B cell (primary cell): ENCODE results near the gene C20orf141. TPM values are rescaled to one million over a fixed set of nuclear protein-coding genes. Genes with fewer than 3 reads are reported as not detected.

Experiments used
- ATAC-seq: fragments of 200-7000 bp; cut with Tn5 transposase; one replicate; pipeline ENCODE4 v1.10.0; 2021; ENCODE audit warnings: low read depth, mild to moderate bottlenecking, moderate number of reproducible peaks, moderate library complexity
- CTCF ChIA-PET: fragments of 350-600 bp; sonication (Branson Sonifier 250); formaldehyde crosslinking; loops from one replicate; lab custom pipeline; 2021; ENCODE audit warnings: antibody characterized with exemption, inconsistent platforms; lab: Charles Lee
- POLR2A ChIA-PET: fragments of 350-600 bp; sonication (Branson Sonifier 250); formaldehyde crosslinking; loops from one replicate; lab custom pipeline; 2021; ENCODE audit warnings: antibody characterized with exemption; lab: Charles Lee
- DNase-seq: peaks from one replicate; pipeline ENCODE4 v3.0.0; 2013
- H2AFZ ChIP-seq: 2 replicates; pipeline ENCODE4 v1.6.1; 2012; ENCODE audit warnings: mild to moderate bottlenecking, low read depth, low read length; ENCODE audit not compliant: insufficient read depth, poor library complexity, severe bottlenecking
- H3K27ac ChIP-seq, 2 donors: 1 replicate in 1 of 2; 2 replicates in 1 of 2; pipeline ENCODE4 v1.5.1; 2012 to 2013; ENCODE audit warnings: low read length in 2 of 2, mild to moderate bottlenecking in 2 of 2, moderate library complexity in 1 of 2
- H3K27me3 ChIP-seq, 4 experiments: fragments of 200-600 bp in 1 of 4; sonication (generic) in 1 of 4; replicated peaks in 1 of 4; 1 replicate in 2 of 4; 2 replicates in 2 of 4; pipeline versions ENCODE4 v1.6.1 to v1.7.0; 2013 to 2016; ENCODE audit warnings: low read length in 3 of 4, mild to moderate bottlenecking in 2 of 4, mixed read lengths in 1 of 4, moderate library complexity in 1 of 4; ENCODE audit not compliant: insufficient read depth in 4 of 4, control insufficient read depth in 3 of 4; ENCODE audit errors: control extremely low read depth in 1 of 4
- H3K36me3 ChIP-seq, 2 experiments: replicated peaks in 1 of 2; 1 replicate in 1 of 2; 2 replicates in 1 of 2; pipeline versions ENCODE4 v1.6.1 to v1.7.1; 2013; ENCODE audit warnings: low read length in 1 of 2; ENCODE audit not compliant: insufficient read depth in 2 of 2, control insufficient read depth in 1 of 2; ENCODE audit errors: control extremely low read depth in 1 of 2, extremely low read depth in 1 of 2
- H3K4me1 ChIP-seq, 2 donors: fragments of 200-600 bp in 1 of 2; sonication (generic) in 1 of 2; 1 replicate in 1 of 2; 2 replicates in 1 of 2; pipeline versions ENCODE4 v1.5.1 to v1.6.1; 2013 to 2017; ENCODE audit warnings: low read length in 2 of 2; ENCODE audit not compliant: control insufficient read depth in 2 of 2, insufficient read depth in 2 of 2
- H3K4me2 ChIP-seq: replicated peaks from 2 replicates; pipeline ENCODE3; 2012; ENCODE audit warnings: mild to moderate bottlenecking, low read depth, low read length; ENCODE audit not compliant: poor library complexity, severe bottlenecking
- H3K4me3 ChIP-seq, 5 experiments: fragments of 200-600 bp in 1 of 5; sonication (generic) in 1 of 5; 1 replicate in 3 of 5; 2 replicates in 2 of 5; pipeline versions ENCODE4 v1.5.1 to v1.7.0; 2011 to 2016; ENCODE audit warnings: low read length in 4 of 5, mild to moderate bottlenecking in 4 of 5, low read depth in 2 of 5, control low read depth in 1 of 5, moderate library complexity in 1 of 5; ENCODE audit not compliant: insufficient read depth in 1 of 5; ENCODE audit errors: control extremely low read depth in 1 of 5, extremely low read depth in 1 of 5
- H3K79me2 ChIP-seq: fragments of 200-600 bp; sonication (generic); one replicate; pipeline ENCODE4 v1.6.0; 2016; ENCODE audit warnings: low read length; ENCODE audit not compliant: control insufficient read depth, insufficient read depth
- H3K9ac ChIP-seq: fragments of 200-600 bp; sonication (generic); 2 replicates; pipeline ENCODE4 v1.6.1; 2017; ENCODE audit warnings: mild to moderate bottlenecking, low read length, moderate library complexity
- H3K9me3 ChIP-seq, 3 donors: one replicate each; pipeline versions ENCODE4 v1.6.1 to v1.7.1; 2013; ENCODE audit warnings: low read length in 2 of 3; ENCODE audit not compliant: control insufficient read depth in 2 of 3, insufficient read depth in 1 of 3; ENCODE audit errors: control extremely low read depth in 1 of 3
- H4K20me1 ChIP-seq: 2 replicates; pipeline ENCODE4 v1.6.0; 2012; ENCODE audit warnings: mild to moderate bottlenecking, low read length; ENCODE audit not compliant: insufficient read depth, control insufficient read depth, poor library complexity, severe bottlenecking
- H3K27ac Mint-ChIP-seq: one replicate; pipeline ENCODE4 v1.8.0; 2021; ENCODE audit warnings: mixed read lengths
- H3K27me3 Mint-ChIP-seq: one replicate; pipeline ENCODE4 v1.8.0; 2021; ENCODE audit warnings: mixed read lengths
- H3K4me1 Mint-ChIP-seq: one replicate; pipeline ENCODE4 v1.8.0; 2021; ENCODE audit warnings: mixed read lengths
- H3K4me3 Mint-ChIP-seq: one replicate; pipeline ENCODE4 v1.8.0; 2021; ENCODE audit warnings: mixed read lengths
- H3K9me3 Mint-ChIP-seq: one replicate; pipeline ENCODE4 v1.8.0; 2022; ENCODE audit warnings: mixed read lengths; ENCODE audit not compliant: insufficient read depth
- EZH2 ChIP-seq: IDR thresholded peaks from 2 replicates; pipeline ENCODE4 v1.6.1; 2012; ENCODE audit warnings: borderline replicate concordance, low read depth, mild to moderate bottlenecking, moderate library complexity, low read length; ENCODE audit not compliant: insufficient read depth, poor library complexity, severe bottlenecking
- WGBS: methylation state at CpG from one replicate; pipeline ENCODE4 v1.1.5; 2013; ENCODE audit warnings: missing lambda C conversion rate; ENCODE audit not compliant: insufficient coverage; 5-methylcytosine and 5-hydroxymethylcytosine counted together
- intact Hi-C: fragments of 100-400 bp; cut with micrococcal nuclease; formaldehyde crosslinking; loops from one replicate; pipeline ENCODE4 v1.10.0; 2022
- polyA minus RNA-seq: library from RNA; depleted of rRNA, polyadenylated mRNA; stranded (reverse); fragments of >200 nt; gene quantifications from 2 replicates; pipeline ENCODE4 v1.2.3, GENCODE V29; 2012
- polyA plus RNA-seq: library from polyadenylated mRNA; depleted of rRNA; stranded (reverse); fragments of >200 nt; gene quantifications from 2 replicates; pipeline ENCODE4 v1.2.3, GENCODE V29; 2012
- total RNA-seq, 2 donors: library from RNA; stranded (reverse); fragments of 120-200 nt in 1 of 2; gene quantifications; 1 replicate in 1 of 2; 2 replicates in 1 of 2; pipeline versions ENCODE4 v1.2.3 to v1.2.4, GENCODE V29; 2013 to 2022
- TF ChIP-seq, protein P1 (sequence below): fragments of 200-600 bp; IDR thresholded peaks from one replicate; pipeline ENCODE4 v1.8.0; 2022; ENCODE audit warnings: antibody characterized with exemption, mild to moderate bottlenecking

C20orf141 gene, protein sequence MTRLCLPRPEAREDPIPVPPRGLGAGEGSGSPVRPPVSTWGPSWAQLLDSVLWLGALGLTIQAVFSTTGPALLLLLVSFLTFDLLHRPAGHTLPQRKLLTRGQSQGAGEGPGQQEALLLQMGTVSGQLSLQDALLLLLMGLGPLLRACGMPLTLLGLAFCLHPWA
- total RNA-seq (not detected in 2 replicates), polyA plus RNA-seq (not detected in 2 replicates), polyA minus RNA-seq (not detected in 2 replicates)
- not detected for total RNA-seq (2013)

DNA sequence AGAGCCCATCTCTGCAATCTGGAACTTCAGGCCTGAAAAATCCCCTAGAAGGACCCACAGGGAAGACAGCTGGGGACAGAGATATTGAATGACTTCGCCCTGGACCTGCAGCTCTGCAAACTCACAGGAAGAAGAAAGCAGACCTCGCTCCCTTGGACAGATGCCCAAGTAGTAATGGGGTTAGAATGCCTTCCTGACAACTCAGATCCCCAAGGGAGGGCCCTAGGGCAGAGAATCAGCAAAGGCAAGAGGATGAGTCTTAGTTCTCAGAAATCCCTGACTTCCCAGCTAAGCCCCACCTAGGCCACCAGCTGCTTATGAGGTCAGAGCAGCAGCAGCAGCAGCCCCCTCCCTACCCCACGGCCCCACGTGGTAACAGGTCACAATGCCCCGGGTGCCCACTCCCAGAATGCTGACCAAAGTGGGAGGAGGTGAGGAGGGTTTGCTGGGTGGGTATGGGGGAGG lies at the start of gene C20orf141:
C20orf141 (plus strand) TSS at position 401 of the 465 bp plus-strand sequence. CDS start 198 bp downstream, outside the sequence.
- Histone ChIP-seq H3K27me3 (peaks cover 0 to 28% (median 9%) of the 10 kb centered on the region in 4 experiments), H3K79me2 (no peaks in the 10 kb centered on the region), H3K27ac (no peak within 1 kb of the TSS), H3K9me3 (peaks cover 5 to 7% (median 6%) of the 10 kb centered on the region in 3 donors), H3K9ac (no peak within 1 kb of the TSS), H3K4me1 (no peaks in the 10 kb centered on the region), H2AFZ (no peak within 1 kb of the TSS), H4K20me1 (no peaks in the 10 kb centered on the region), H3K4me3 (no peak within 1 kb of the TSS), H3K36me3 (no peaks in the 10 kb centered on the region), H3K4me2 (no peak within 1 kb of the TSS)
- DNase-seq (no peak), ATAC-seq (no peak)
- Mint-ChIP-seq H3K4me1 (no peaks in the 10 kb centered on the region), H3K27me3 (peaks cover 52% of the 10 kb centered on the region), H3K27ac (no peak within 1 kb of the TSS), H3K4me3 (no peak within 1 kb of the TSS), H3K9me3 (peaks cover 5% of the 10 kb centered on the region)
- TF ChIP-seq EZH2: no peak
- TF ChIP-seq, protein P1, sequence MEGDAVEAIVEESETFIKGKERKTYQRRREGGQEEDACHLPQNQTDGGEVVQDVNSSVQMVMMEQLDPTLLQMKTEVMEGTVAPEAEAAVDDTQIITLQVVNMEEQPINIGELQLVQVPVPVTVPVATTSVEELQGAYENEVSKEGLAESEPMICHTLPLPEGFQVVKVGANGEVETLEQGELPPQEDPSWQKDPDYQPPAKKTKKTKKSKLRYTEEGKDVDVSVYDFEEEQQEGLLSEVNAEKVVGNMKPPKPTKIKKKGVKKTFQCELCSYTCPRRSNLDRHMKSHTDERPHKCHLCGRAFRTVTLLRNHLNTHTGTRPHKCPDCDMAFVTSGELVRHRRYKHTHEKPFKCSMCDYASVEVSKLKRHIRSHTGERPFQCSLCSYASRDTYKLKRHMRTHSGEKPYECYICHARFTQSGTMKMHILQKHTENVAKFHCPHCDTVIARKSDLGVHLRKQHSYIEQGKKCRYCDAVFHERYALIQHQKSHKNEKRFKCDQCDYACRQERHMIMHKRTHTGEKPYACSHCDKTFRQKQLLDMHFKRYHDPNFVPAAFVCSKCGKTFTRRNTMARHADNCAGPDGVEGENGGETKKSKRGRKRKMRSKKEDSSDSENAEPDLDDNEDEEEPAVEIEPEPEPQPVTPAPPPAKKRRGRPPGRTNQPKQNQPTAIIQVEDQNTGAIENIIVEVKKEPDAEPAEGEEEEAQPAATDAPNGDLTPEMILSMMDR: no peak
- intact Hi-C loops: no loop called here
- POLR2A ChIA-PET: no interaction called here
- CTCF ChIA-PET: no interaction called here
- WGBS: 50% methylated on average over 1 of the region's 5 CpGs
